Activated effector memory CD4-positive, alpha-beta T cell treated with anti-CD3 and anti-CD28 coated beads, Interleukin-2, amount 50 U/mL, for 16 hours (primary cell): ENCODE results near the gene CYSTM1.

ENCODE experiments used
- DNase-seq: peaks from one replicate; pipeline ENCODE4 v3.0.0-alpha.2; 2020

The CYSTM1 gene

DNA sequence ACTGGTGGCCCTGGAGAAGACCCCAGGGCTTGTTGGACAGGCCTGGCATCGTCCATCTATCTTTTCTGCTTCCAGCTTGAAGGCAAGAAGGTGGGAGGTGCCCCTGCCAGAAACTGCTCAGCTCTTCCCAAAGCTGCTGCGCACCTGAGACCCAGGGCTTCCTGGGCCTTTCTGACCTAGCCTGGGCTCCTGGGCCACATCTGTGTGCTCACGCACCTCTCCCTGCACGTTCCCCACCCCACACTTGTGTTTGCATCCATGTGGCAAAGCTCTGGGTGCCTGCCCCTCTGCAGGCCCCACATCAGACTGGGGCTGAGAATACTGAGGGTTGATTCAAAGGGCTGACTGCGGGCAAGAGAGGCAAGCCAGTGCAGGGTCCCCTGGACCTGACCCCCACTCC lies 64.5 kb downstream of the CYSTM1 start:
- DNase-seq = no peak

DNA sequence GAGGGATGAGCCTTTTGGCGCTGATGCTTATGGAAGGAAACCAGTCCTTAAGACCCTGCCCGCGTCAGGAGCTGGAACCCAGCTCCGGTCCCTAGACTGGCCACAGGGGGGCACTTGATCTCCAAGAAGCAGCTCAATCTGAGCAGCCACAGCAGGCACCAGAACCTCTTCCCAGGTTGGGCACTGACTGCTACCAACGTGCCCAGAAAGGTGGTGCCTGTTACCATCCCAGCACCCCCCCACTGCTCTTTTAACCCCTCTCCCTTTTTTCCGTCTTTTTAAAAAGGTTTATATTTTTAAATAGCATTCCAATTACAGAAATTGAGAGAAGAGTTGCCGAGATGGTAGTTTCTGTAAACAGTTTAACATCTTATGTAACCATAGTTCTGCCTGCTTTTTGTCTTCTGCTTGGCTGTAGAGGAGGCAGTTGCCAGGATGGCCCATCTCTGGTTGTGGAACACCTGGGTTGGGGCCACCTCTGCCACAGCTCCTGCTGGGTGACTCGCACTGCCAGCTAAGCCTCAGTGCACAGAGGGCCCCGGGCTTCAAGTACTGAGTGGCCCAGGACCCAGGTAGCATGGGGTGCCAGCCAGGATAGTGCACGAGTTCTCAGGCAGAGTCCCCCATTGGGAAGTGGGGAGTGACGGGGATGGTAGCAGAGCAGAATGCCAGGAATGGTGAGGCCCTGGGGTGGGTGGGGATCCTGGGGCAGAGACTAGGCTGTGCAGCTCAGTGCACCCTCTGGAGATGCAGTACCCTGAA lies 65.1 kb downstream of the CYSTM1 start:
- DNase-seq = peak; percentile 83

GRCh38 chr5:140240987-140241706 lies 66.2 kb downstream of the CYSTM1 start:
- no peak for DNase-seq

DNA sequence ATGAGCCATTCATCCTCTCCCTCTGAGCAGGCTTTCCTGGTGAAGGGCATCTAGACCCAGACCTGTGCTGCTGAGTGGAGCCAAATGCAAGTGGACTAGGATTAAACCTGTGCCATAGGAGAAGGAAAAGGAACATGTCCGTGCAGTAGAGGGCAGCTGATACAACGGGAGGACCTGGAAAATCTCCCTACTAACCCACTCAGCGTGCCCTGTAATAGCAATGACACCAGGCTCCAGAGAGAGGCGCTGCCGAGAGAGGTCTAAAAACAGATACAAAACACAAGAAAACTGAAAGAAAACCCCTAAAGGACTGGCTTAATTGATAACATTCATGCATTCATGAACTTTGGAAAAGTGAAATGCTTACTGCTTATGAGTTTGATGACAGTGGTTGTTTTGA lies 67.1 kb downstream of the CYSTM1 start:
- no peak for DNase-seq

GRCh38 chr5:140242890-140243585 lies 68.0 kb downstream of the CYSTM1 start:
- DNase-seq = no peak

- no peak for DNase-seq
Observed at GRCh38 chr5:140243706-140244250, 68.8 kb downstream of the CYSTM1 start.

GRCh38 chr5:140244525-140245025 lies 69.6 kb downstream of the CYSTM1 start:
- DNase-seq = peak; percentile 91

DNA sequence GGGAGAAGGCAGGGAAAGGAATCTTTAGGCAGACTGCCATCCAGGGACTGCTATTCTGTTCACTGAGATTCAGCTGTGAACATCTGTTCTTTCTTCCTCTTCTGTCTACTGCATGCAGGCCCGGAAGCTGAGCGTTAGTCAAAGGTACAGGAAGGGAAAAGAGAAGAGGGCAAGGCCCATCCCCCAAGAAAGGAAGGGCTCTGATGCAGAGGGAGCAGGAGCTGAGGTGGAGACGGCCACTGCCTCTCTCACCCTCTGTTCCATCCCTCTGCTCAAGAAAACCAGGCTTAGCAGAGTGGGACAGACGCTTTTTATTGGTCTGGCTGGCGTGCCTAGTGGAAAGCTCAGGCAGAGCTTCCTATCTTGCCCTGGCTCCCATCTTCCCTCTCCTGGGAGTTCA lies 70.4 kb downstream of the CYSTM1 start:
- no peak for DNase-seq

GRCh38 chr5:140245926-140246325 lies 70.9 kb downstream of the CYSTM1 start:
- no peak for DNase-seq

GRCh38 chr5:140246378-140247122 lies 71.6 kb downstream of the CYSTM1 start:
- no peak for DNase-seq

GRCh38 chr5:140248414-140248813 lies 73.4 kb downstream of the CYSTM1 start:
- no peak for DNase-seq

- no peak for DNase-seq
Observed at GRCh38 chr5:140249536-140249935, 74.5 kb downstream of the CYSTM1 start.

GRCh38 chr5:140250386-140250785 lies 75.4 kb downstream of the CYSTM1 start:
- no peak for DNase-seq

- peak; percentile 85 for DNase-seq
Observed at GRCh38 chr5:140251527-140251973, 76.6 kb downstream of the CYSTM1 start.

GRCh38 chr5:140252470-140253126 lies 77.6 kb downstream of the CYSTM1 start:
- no peak for DNase-seq

DNA sequence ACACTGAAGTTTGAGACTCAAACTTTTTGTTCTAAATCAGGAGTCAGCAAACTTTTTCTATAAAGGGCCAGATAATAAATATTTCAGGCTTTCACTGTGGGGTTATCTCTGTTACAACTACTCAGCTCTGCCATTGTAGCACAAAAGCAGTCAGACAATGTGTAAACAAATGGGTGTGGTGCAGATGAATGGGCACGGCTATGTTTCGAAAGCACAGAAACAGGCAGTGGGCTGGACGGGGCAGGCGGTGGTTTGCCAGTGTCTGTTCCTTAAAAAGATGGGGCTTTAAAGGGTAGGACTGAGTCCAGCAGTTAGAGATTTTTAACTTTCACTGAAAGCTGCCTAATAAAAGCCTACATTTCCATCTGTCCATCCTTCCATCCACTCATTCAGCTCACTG lies 79.0 kb downstream of the CYSTM1 start:
- DNase-seq = no peak

- no peak for DNase-seq
Observed at GRCh38 chr5:140255460-140256157, 80.6 kb downstream of the CYSTM1 start.

- DNase-seq = no peak
Observed at GRCh38 chr5:140256726-140257125, 81.7 kb downstream of the CYSTM1 start.

DNA sequence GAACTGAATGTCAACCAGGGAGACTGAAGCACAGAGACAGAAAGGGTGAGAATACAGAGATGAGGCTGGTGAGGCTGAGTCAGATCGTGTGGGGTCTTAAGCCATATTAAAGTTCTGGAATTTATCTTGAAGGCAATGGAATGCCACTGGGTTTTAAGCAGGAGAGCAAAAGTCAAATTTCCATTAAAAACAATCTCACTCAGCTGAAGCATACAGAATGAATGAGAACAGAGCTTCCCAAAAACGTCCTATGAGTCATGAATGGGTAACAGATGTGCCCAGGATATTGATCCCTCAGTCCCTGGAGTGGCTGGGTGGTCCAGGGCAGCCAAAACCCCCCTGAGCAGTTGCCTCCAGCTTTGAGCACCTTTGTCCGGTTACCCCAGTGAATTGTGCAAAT lies 83.0 kb downstream of the CYSTM1 start:
- DNase-seq = no peak

DNA sequence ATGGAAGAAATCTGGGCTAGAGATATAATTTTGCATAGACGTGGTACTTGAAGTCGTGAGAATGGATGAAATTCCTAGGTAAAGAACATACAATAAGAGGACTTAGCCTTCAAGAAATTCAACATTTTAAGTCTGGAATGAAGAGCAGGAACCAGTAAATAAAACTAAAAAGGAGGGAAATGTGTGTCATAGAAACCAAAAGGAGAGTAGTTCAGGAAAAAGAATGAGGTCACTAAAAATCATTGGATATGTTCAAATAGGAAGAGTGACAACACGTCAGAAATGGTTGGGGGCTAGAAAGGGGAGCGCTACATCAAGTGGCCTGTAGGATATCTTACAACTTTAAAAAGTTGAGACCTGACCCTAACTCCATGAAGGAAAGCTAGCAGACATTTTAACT lies 83.9 kb downstream of the CYSTM1 start:
- no peak for DNase-seq

GRCh38 chr5:140259500-140259899 lies 84.5 kb downstream of the CYSTM1 start:
- DNase-seq = no peak
